GM12878 (cell line): ENCODE data around the gene SLC26A8. TPM values are rescaled to one million over a fixed set of nuclear protein-coding genes. Genes with fewer than 3 reads are reported as not detected.
A peak's percentile ranks its signal among the peaks of the same experiment; 100 is the strongest.

Experiments used
- ATF7 ChIP-seq: fragments of 450-650 bp; IDR thresholded peaks from 2 replicates; pipeline ENCODE4 v1.6.1; 2016; ENCODE audit warnings: low read depth, mild to moderate bottlenecking
- BCL3 ChIP-seq: IDR thresholded peaks from 2 replicates; pipeline ENCODE4 v1.6.1; 2011; ENCODE audit warnings: borderline replicate concordance, low read depth, mild to moderate bottlenecking, moderate library complexity, low read length; ENCODE audit not compliant: insufficient read depth, poor library complexity, severe bottlenecking
- CREM ChIP-seq: IDR thresholded peaks from 2 replicates; pipeline ENCODE4 v1.6.1; 2014; ENCODE audit warnings: antibody characterized with exemption, low read depth
- CTCF ChIP-seq, 3 experiments: IDR thresholded peaks in 2 of 3; conservative IDR thresholded peaks in 1 of 3; 2 replicates each; pipeline ENCODE4 v1.5.1; 2011; ENCODE audit warnings: low read depth in 3 of 3, low read length in 3 of 3, mild to moderate bottlenecking in 3 of 3, control low read depth in 2 of 3, moderate library complexity in 2 of 3, inconsistent platforms in 1 of 3, mixed read lengths in 1 of 3; ENCODE audit not compliant: control insufficient read depth in 2 of 3, insufficient read depth in 1 of 3; ENCODE audit errors: extremely low read depth in 1 of 3
- DPF2 ChIP-seq: fragments of 450-650 bp; IDR thresholded peaks from 2 replicates; pipeline ENCODE4 v1.6.1; 2017; ENCODE audit warnings: mild to moderate bottlenecking
- EED ChIP-seq: sonication (generic); IDR thresholded peaks from 2 replicates; pipeline ENCODE4 v1.6.1; 2016; ENCODE audit warnings: antibody characterized with exemption, low read depth
- NKRF ChIP-seq: fragments of 450-650 bp; conservative IDR thresholded peaks from 2 replicates; pipeline ENCODE4 v1.6.1; 2017; ENCODE audit warnings: mild to moderate bottlenecking, moderate library complexity
- PBX3 ChIP-seq: IDR thresholded peaks from 2 replicates; pipeline ENCODE4 v1.6.1; 2011; ENCODE audit warnings: mild to moderate bottlenecking, low read depth, low read length, moderate library complexity; ENCODE audit not compliant: insufficient replicate concordance
- POLR2AphosphoS5 ChIP-seq: IDR thresholded peaks from 2 replicates; pipeline ENCODE4 v1.6.1; 2011; ENCODE audit warnings: mild to moderate bottlenecking, low read length, inconsistent platforms
- PRDM15 ChIP-seq: fragments of 450-650 bp; formaldehyde crosslinking; IDR thresholded peaks from 2 replicates; pipeline ENCODE4 v1.4.0; 2020; ENCODE audit warnings: mild to moderate bottlenecking, moderate library complexity
- RAD21 ChIP-seq: IDR thresholded peaks from 2 replicates; pipeline ENCODE4 v1.6.1; 2011; ENCODE audit warnings: mild to moderate bottlenecking, low read depth, low read length, moderate library complexity; ENCODE audit not compliant: insufficient read depth
- RCOR1 ChIP-seq: conservative IDR thresholded peaks from 2 replicates; pipeline ENCODE4 v1.6.1; 2012; ENCODE audit warnings: low read depth, low read length, improper control_type of control experiment
- REST ChIP-seq: IDR thresholded peaks from 2 replicates; pipeline ENCODE4 v1.6.1; 2012; ENCODE audit warnings: mild to moderate bottlenecking, low read depth, low read length
- RFX5 ChIP-seq: IDR thresholded peaks from 2 replicates; pipeline ENCODE4 v1.6.1; 2011; ENCODE audit warnings: low read depth, low read length, improper control_type of control experiment
- SMARCA5 ChIP-seq: fragments of 450-650 bp; IDR thresholded peaks from 2 replicates; pipeline ENCODE4 v1.6.1; 2017; ENCODE audit warnings: mild to moderate bottlenecking
- polyA plus RNA-seq, 11 experiments: library from polyadenylated mRNA; depleted of rRNA in 4 of 11; unstranded in 6 of 11; stranded (reverse) in 5 of 11; fragments of >200 nt; fragmentation: Nextera tagmentation in 4 of 11; fragmentation: Illumina TruSeq in 1 of 11; extraction: Ambion mirVana in 4 of 11; extraction: Trizol in 1 of 11; gene quantifications; 1 replicate in 1 of 11; 2 replicates in 10 of 11; pipeline versions ENCODE4 v1.2.1 to v1.2.3, GENCODE V29; 2011 to 2016; ENCODE audit warnings: inconsistent platforms in 2 of 11, missing spikeins in 2 of 11, low read depth in 1 of 11
- total RNA-seq, 4 experiments: library from RNA; depleted of rRNA in 3 of 4; stranded (reverse); fragments of >200 nt in 3 of 4; fragmentation: Illumina TruSeq in 1 of 4; extraction: Trizol in 1 of 4; gene quantifications; 2 replicates each; pipeline versions ENCODE4 v1.2.1 to v1.2.3, GENCODE V29; 2013 to 2021

Gene SLC26A8
- total and polyA plus RNA-seq, 10 of the 15 experiments (the other 5 are each of a cell fraction or from before 2014, with no cell fraction given) = 0.09 to 0.95 (median 0.27) TPM; not detected in 2

- TF ChIP-seq REST (no peak), POLR2AphosphoS5 (peak; percentile 93), RAD21 (peak; percentile 94), ATF7 (peak; percentile 42; the same call in 1 of the 2 replicates), NKRF (peak; percentile 81), CTCF (IDR thresholded peaks at IDR 0.05 in 2 of 3, conservative IDR thresholded peaks at IDR 0.05 in 1 of 3; ENCODE audit: control insufficient read depth in 2 of 3, extremely low read depth in 1 of 3, insufficient read depth in 1 of 3, low read depth in 3 of 3, low read length in 3 of 3) (peak; percentile 95 to 99 (median 97); a peak in 5 of 6 replicates), SMARCA5 (peak; percentile 78), PRDM15 (no peak), RCOR1 (peak; percentile 100), DPF2 (peak; percentile 66), RFX5 (no peak), PBX3 (no peak), CREM (no peak; the same call in 1 of the 2 replicates), BCL3 (peak; percentile 21), EED (peak; percentile 68)
Observed at GRCh38 chr6:36027501-36028087, 3.2 kb upstream of the SLC26A8 start, which contains the start of gene MAPK14 (continued).
